Activated CD4-positive, alpha-beta T cell treated with anti-CD3 and anti-CD28 coated beads, Interleukin-2, amount 50 U/mL, for 4 hours (primary cell): Measurements from ENCODE around the gene ENOPH1.
"Not testable (repeated sequence)": the region's sequence is repeated elsewhere in the genome, so short reads cannot be mapped to it uniquely, and the experiment has no call there.

Experiments used
- DNase-seq, 2 experiments: peaks; one replicate each; pipeline ENCODE4 v3.0.0-alpha.2; 2020

Gene ENOPH1

GRCh38 chr4:82473621-82474164 is 43.3 kb downstream of the ENOPH1 start:
- DNase-seq, result no peak

- not testable (repeated sequence) for DNase-seq
Observed at GRCh38 chr4:82475931-82476330, 45.5 kb downstream of the ENOPH1 start.

GRCh38 chr4:82477469-82477868 is 47.1 kb downstream of the ENOPH1 start:
- not testable (repeated sequence) for DNase-seq

- DNase-seq, result no peak
Observed at GRCh38 chr4:82479562-82479961, 49.2 kb downstream of the ENOPH1 start.

- DNase-seq, result no peak
Observed at GRCh38 chr4:82480771-82481505, 50.5 kb downstream of the ENOPH1 start.

GRCh38 chr4:82481506-82481840 is 51.1 kb downstream of the ENOPH1 start:
- DNase-seq, result no peak

GRCh38 chr4:82482387-82482786 is 52.0 kb downstream of the ENOPH1 start:
- no peak for DNase-seq

GRCh38 chr4:82484996-82485783 is 54.8 kb downstream of the ENOPH1 start:
- no peak for DNase-seq

GRCh38 chr4:82489076-82489475 is 58.7 kb downstream of the ENOPH1 start:
- no peak for DNase-seq

GRCh38 chr4:82489987-82490386 is 59.6 kb downstream of the ENOPH1 start:
- DNase-seq, result no peak

GRCh38 chr4:82491251-82491960 is 61.0 kb downstream of the ENOPH1 start:
- DNase-seq, result no peak

- DNase-seq, result no peak
Observed at GRCh38 chr4:82493721-82494425, 63.5 kb downstream of the ENOPH1 start.

GRCh38 chr4:82495666-82496065 is 65.3 kb downstream of the ENOPH1 start:
- no peak for DNase-seq

- no peak for DNase-seq
Observed at GRCh38 chr4:82496349-82496748, 66.0 kb downstream of the ENOPH1 start.

GRCh38 chr4:82499738-82500434 is 69.5 kb downstream of the ENOPH1 start:
- DNase-seq, result no peak

- DNase-seq, result no peak
Observed at GRCh38 chr4:82500435-82501153, 70.2 kb downstream of the ENOPH1 start.

GRCh38 chr4:82501154-82501442 is 70.7 kb downstream of the ENOPH1 start:
- no peak for DNase-seq

GRCh38 chr4:82508011-82508410 is 77.6 kb downstream of the ENOPH1 start:
- no peak for DNase-seq

GRCh38 chr4:82508806-82509428 is 78.5 kb downstream of the ENOPH1 start:
- no peak for DNase-seq

- no peak for DNase-seq
Observed at GRCh38 chr4:82510216-82510615, 79.8 kb downstream of the ENOPH1 start.
